CD4-positive, alpha-beta T cell treated with Interleukin-4 for 4 hours (primary cell): ENCODE results near the gene PSMG4.

ENCODE experiments used
- DNase-seq: peaks from one replicate; pipeline ENCODE4 v3.0.0-alpha.2; 2020

PSMG4 gene

GRCh38 chr6:3312604-3313231, 54.0 kb downstream of the PSMG4 start:
- no peak for DNase-seq

GRCh38 chr6:3314176-3314575, 55.4 kb downstream of the PSMG4 start:
- DNase-seq, result no peak

GRCh38 chr6:3314621-3315467, 56.1 kb downstream of the PSMG4 start:
- no peak for DNase-seq

- DNase-seq, result no peak
These were observed 57.1 kb downstream of the PSMG4 start for GRCh38 chr6:3315841-3316240.

GRCh38 chr6:3316331-3316730, 57.6 kb downstream of the PSMG4 start:
- no peak for DNase-seq

- no peak for DNase-seq
These were observed 58.1 kb downstream of the PSMG4 start for GRCh38 chr6:3316818-3317217.
